Uterus (tissue), 4 donors: Measurements from ENCODE around the gene LMCD1. TPM values are rescaled to one million over a fixed set of nuclear protein-coding genes. Genes with fewer than 3 reads are reported as not detected.

Source experiments
- DNase-seq, 2 donors: peaks; one replicate each; pipeline ENCODE4 v3.0.0-alpha.2; 2019 to 2020
- H3K27ac ChIP-seq, 2 donors: fragments of 200-600 bp; sonication (generic); 1 replicate in 1 of 2; 2 replicates in 1 of 2; pipeline ENCODE4 v1.5.1; 2016 to 2018
- H3K27me3 ChIP-seq, 2 donors: fragments of 200-600 bp; sonication (generic); one replicate each; pipeline ENCODE4 v1.5.1; 2018 to 2019; ENCODE audit warnings: control low read depth in 1 of 2
- H3K36me3 ChIP-seq, 2 donors: fragments of 200-600 bp; sonication (generic); one replicate each; pipeline ENCODE4 v1.5.1; 2019; ENCODE audit warnings: control low read depth in 1 of 2
- H3K4me1 ChIP-seq, 2 donors: fragments of 200-600 bp; sonication (generic); one replicate each; pipeline ENCODE4 v1.5.1; 2018 to 2019; ENCODE audit warnings: control low read depth in 1 of 2
- H3K4me3 ChIP-seq, 2 donors: fragments of 200-600 bp; sonication (generic); 1 replicate in 1 of 2; 2 replicates in 1 of 2; pipeline ENCODE4 v1.5.1; 2018 to 2019; ENCODE audit warnings: mild to moderate bottlenecking in 1 of 2
- H3K9me3 ChIP-seq, 2 donors: fragments of 200-600 bp; sonication (generic); one replicate each; pipeline ENCODE4 v1.5.1; 2019; ENCODE audit warnings: control low read depth in 1 of 2
- CTCF ChIP-seq, 4 experiments: fragments of 200-600 bp in 2 of 4; fragments of 450-650 bp in 2 of 4; sonication (generic) in 2 of 4; IDR thresholded peaks; one replicate each; pipeline ENCODE4 v1.5.1; 2016 to 2019; ENCODE audit warnings: antibody characterized with exemption in 4 of 4, mild to moderate bottlenecking in 2 of 4, moderate library complexity in 1 of 4
- POLR2A ChIP-seq, 2 donors: fragments of 450-650 bp; IDR thresholded peaks; one replicate each; pipeline ENCODE4 v1.6.1; 2016; ENCODE audit warnings: antibody characterized with exemption in 2 of 2, mild to moderate bottlenecking in 1 of 2, moderate library complexity in 1 of 2
- intact Hi-C: fragments of 100-400 bp; cut with DNase I; formaldehyde crosslinking; loops from one replicate; pipeline ENCODE4 v1.15.1; 2023; ENCODE audit warnings: low total_unique reads
- total RNA-seq, 4 donors: library from RNA; depleted of rRNA in 3 of 4; stranded (reverse); fragments of >200 nt in 3 of 4; gene quantifications; one replicate each; pipeline versions ENCODE4 v1.1.0 to v1.2.4, GENCODE V29; 2014 to 2023
- donor health status: DM: yes; HTN: yes; CAD: no.

Gene LMCD1
- total RNA-seq, 4 donors from 2014 or later: 70.9 to 163 (median 115) TPM

GRCh38 chr3:8530581-8530980 is 29.0 kb downstream of the LMCD1 start:
- Histone ChIP-seq H3K4me3 (no peak overlapping the region), H3K27me3 (no peaks in the 10 kb centered on the region), H3K36me3 (no peaks in the 10 kb centered on the region), H3K27ac (no peak overlapping the region), H3K4me1 (peaks cover 0 to 7% of the 10 kb centered on the region in 2 donors), H3K9me3 (no peaks in the 10 kb centered on the region)
- intact Hi-C loops: no loop called here
- no peak for DNase-seq
- TF ChIP-seq CTCF (IDR thresholded peaks at IDR 0.05) (no peak), POLR2A (IDR thresholded peaks at IDR 0.05) (no peak)

- H3K9me3 ChIP-seq: no peaks in the 10 kb centered on the region
- peak in 1 of 2 donors; percentile 52 for DNase-seq
- H3K27ac ChIP-seq: peak overlapping the region in 1 of 2 donors; percentile 8
- intact Hi-C loops: no loop called here
- TF ChIP-seq CTCF (IDR thresholded peaks at IDR 0.05): no peak
- no peak for TF ChIP-seq POLR2A (IDR thresholded peaks at IDR 0.05)
- no peaks in the 10 kb centered on the region for H3K36me3 ChIP-seq
- no peak overlapping the region for H3K4me3 ChIP-seq
- no peaks in the 10 kb centered on the region for H3K27me3 ChIP-seq
- peaks cover 0 to 7% of the 10 kb centered on the region in 2 donors for H3K4me1 ChIP-seq
These were observed 30.7 kb downstream of the LMCD1 start for GRCh38 chr3:8532251-8532871.

GRCh38 chr3:8536096-8537056 is 34.8 kb downstream of the LMCD1 start:
- no peak for TF ChIP-seq POLR2A (IDR thresholded peaks at IDR 0.05)
- TF ChIP-seq CTCF (IDR thresholded peaks at IDR 0.05): no peak
- no peak for DNase-seq
- no peak overlapping the region for H3K27ac ChIP-seq
- H3K27me3 ChIP-seq: no peaks in the 10 kb centered on the region
- no peaks in the 10 kb centered on the region for H3K4me1 ChIP-seq
- no peak overlapping the region for H3K4me3 ChIP-seq
- no peaks in the 10 kb centered on the region for H3K9me3 ChIP-seq
- intact Hi-C loops: no loop called here
- no peaks in the 10 kb centered on the region for H3K36me3 ChIP-seq

- H3K27ac ChIP-seq: no peak overlapping the region
- intact Hi-C loops: no loop called here
- TF ChIP-seq CTCF (IDR thresholded peaks at IDR 0.05) (no peak), POLR2A (IDR thresholded peaks at IDR 0.05) (no peak)
These were observed 35.8 kb downstream of the LMCD1 start for GRCh38 chr3:8537440-8537839.

GRCh38 chr3:8538223-8538622 is 36.6 kb downstream of the LMCD1 start:
- Histone ChIP-seq H3K9me3 (no peaks in the 10 kb centered on the region), H3K4me1 (no peaks in the 10 kb centered on the region), H3K27me3 (no peaks in the 10 kb centered on the region), H3K27ac (no peak overlapping the region), H3K4me3 (no peak overlapping the region), H3K36me3 (no peaks in the 10 kb centered on the region)
- DNase-seq: no peak
- TF ChIP-seq POLR2A (IDR thresholded peaks at IDR 0.05) (no peak), CTCF (IDR thresholded peaks at IDR 0.05) (no peak)
- intact Hi-C loops: no loop called here

More at GRCh38 chr3:8537440-8537839, 35.8 kb downstream of the LMCD1 start:
- no peak for DNase-seq
- H3K36me3 ChIP-seq: no peaks in the 10 kb centered on the region
- no peak overlapping the region for H3K4me3 ChIP-seq
- no peaks in the 10 kb centered on the region for H3K9me3 ChIP-seq
- H3K27me3 ChIP-seq: no peaks in the 10 kb centered on the region
- no peaks in the 10 kb centered on the region for H3K4me1 ChIP-seq
